Hepatocyte (in vitro differentiated cells): ENCODE results near the gene DEAF1.
A peak's percentile ranks its signal among the peaks of the same experiment; 100 is the strongest.

Experiments
- EZH2 ChIP-seq: fragments of 200-600 bp; sonication (generic); IDR thresholded peaks from 2 replicates; pipeline ENCODE4 v1.6.1; 2016; ENCODE audit warnings: antibody characterized with exemption, mild to moderate bottlenecking, borderline replicate concordance
- EZH2phosphoT487 ChIP-seq: fragments of 200-600 bp; sonication (generic); IDR thresholded peaks from one replicate; pipeline ENCODE4 v1.6.1; 2018; ENCODE audit warnings: antibody characterized with exemption, mild to moderate bottlenecking, low read depth, moderate library complexity; ENCODE audit not compliant: unreplicated experiment, severe bottlenecking
- TF ChIP-seq, protein P1 (sequence below): fragments of 200-600 bp; sonication (generic); IDR thresholded peaks from 2 replicates; pipeline ENCODE4 v1.5.1; 2016; ENCODE audit warnings: antibody characterized with exemption, mild to moderate bottlenecking; ENCODE audit not compliant: poor library complexity

DNA sequence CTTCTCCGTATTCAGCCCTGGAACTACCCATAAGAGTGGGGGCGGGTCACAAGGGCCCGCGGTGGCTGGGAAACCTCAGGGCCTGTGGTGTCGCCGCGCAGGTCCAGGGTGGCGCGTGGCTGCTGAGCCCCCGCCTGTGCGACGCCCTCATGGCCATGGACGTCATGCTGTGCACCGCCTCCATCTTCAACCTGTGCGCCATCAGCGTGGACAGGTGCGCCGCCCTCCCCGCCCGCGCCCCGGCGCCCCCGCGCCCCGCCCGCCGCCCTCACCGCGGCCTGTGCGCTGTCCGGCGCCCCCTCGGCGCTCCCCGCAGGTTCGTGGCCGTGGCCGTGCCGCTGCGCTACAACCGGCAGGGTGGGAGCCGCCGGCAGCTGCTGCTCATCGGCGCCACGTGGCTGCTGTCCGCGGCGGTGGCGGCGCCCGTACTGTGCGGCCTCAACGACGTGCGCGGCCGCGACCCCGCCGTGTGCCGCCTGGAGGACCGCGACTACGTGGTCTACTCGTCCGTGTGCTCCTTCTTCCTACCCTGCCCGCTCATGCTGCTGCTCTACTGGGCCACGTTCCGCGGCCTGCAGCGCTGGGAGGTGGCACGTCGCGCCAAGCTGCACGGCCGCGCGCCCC, 55.6 kb downstream of the DEAF1 start:
- TF ChIP-seq EZH2: peak; percentile 11
- TF ChIP-seq, protein P1, sequence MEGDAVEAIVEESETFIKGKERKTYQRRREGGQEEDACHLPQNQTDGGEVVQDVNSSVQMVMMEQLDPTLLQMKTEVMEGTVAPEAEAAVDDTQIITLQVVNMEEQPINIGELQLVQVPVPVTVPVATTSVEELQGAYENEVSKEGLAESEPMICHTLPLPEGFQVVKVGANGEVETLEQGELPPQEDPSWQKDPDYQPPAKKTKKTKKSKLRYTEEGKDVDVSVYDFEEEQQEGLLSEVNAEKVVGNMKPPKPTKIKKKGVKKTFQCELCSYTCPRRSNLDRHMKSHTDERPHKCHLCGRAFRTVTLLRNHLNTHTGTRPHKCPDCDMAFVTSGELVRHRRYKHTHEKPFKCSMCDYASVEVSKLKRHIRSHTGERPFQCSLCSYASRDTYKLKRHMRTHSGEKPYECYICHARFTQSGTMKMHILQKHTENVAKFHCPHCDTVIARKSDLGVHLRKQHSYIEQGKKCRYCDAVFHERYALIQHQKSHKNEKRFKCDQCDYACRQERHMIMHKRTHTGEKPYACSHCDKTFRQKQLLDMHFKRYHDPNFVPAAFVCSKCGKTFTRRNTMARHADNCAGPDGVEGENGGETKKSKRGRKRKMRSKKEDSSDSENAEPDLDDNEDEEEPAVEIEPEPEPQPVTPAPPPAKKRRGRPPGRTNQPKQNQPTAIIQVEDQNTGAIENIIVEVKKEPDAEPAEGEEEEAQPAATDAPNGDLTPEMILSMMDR: no peak
- TF ChIP-seq EZH2phosphoT487: peak; percentile 72
